IPS-15b (cell line): ENCODE data around the gene CLEC20A.

Source experiments
- H3K27me3 ChIP-seq: one replicate; pipeline ENCODE4 v1.6.1; 2013; ENCODE audit warnings: low read length; ENCODE audit not compliant: control insufficient read depth, insufficient read depth
- H3K36me3 ChIP-seq: one replicate; pipeline ENCODE4 v1.6.1; 2013; ENCODE audit warnings: low read length; ENCODE audit not compliant: control insufficient read depth, insufficient read depth
- H3K4me1 ChIP-seq: one replicate; pipeline ENCODE4 v1.6.1; 2013; ENCODE audit warnings: mild to moderate bottlenecking, low read length; ENCODE audit not compliant: control insufficient read depth, insufficient read depth
- H3K4me3 ChIP-seq: one replicate; pipeline ENCODE4 v1.5.1; 2013; ENCODE audit warnings: low read depth, low read length
- H3K9ac ChIP-seq: one replicate; pipeline ENCODE4 v1.6.1; 2013; ENCODE audit warnings: low read depth, mild to moderate bottlenecking, low read length
- H3K9me3 ChIP-seq: one replicate; pipeline ENCODE4 v1.6.1; 2013; ENCODE audit warnings: mild to moderate bottlenecking, low read length; ENCODE audit not compliant: control insufficient read depth, insufficient read depth

CLEC20A gene

GRCh38 chr1:178527117-178527516 is 30.4 kb upstream of the CLEC20A start:
- no peaks in the 10 kb centered on the region for H3K9me3 ChIP-seq
- no peaks in the 10 kb centered on the region for H3K27me3 ChIP-seq
- no peak overlapping the region for H3K9ac ChIP-seq

DNA sequence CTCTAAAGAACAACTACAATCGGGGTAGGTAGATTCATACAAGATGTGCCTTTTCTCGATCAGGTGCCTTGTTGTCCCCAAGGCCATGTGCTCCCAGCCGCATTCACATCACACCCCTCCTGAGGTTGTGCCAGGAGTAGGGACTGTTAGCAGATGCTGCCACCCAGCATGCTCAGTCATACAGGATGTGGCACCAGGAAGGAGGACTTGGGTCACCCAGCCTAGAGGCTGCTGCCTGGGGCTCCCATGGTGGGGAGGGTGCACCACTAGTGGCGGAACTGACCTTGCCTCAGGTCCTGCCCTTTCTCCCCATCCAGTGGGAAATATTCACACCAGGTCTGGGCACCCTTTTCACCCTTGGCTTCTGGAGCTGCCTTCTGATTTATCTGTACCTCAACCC is 24.5 kb upstream of the CLEC20A start:
- Histone ChIP-seq H3K36me3 (no peaks in the 10 kb centered on the region), H3K9me3 (no peaks in the 10 kb centered on the region), H3K4me1 (no peaks in the 10 kb centered on the region), H3K9ac (no peak overlapping the region), H3K4me3 (no peak overlapping the region), H3K27me3 (no peaks in the 10 kb centered on the region)

More at GRCh38 chr1:178527117-178527516, 30.4 kb upstream of the CLEC20A start:
- H3K4me1 ChIP-seq, result no peaks in the 10 kb centered on the region
- no peak overlapping the region for H3K4me3 ChIP-seq
- H3K36me3 ChIP-seq, result no peaks in the 10 kb centered on the region

GRCh38 chr1:178520803-178521202 is 24.0 kb upstream of the CLEC20A start:
- H3K4me3 ChIP-seq, result no peak overlapping the region
- H3K36me3 ChIP-seq, result no peaks in the 10 kb centered on the region
- no peaks in the 10 kb centered on the region for H3K27me3 ChIP-seq
- no peaks in the 10 kb centered on the region for H3K9me3 ChIP-seq
- H3K9ac ChIP-seq, result no peak overlapping the region
- no peaks in the 10 kb centered on the region for H3K4me1 ChIP-seq

DNA sequence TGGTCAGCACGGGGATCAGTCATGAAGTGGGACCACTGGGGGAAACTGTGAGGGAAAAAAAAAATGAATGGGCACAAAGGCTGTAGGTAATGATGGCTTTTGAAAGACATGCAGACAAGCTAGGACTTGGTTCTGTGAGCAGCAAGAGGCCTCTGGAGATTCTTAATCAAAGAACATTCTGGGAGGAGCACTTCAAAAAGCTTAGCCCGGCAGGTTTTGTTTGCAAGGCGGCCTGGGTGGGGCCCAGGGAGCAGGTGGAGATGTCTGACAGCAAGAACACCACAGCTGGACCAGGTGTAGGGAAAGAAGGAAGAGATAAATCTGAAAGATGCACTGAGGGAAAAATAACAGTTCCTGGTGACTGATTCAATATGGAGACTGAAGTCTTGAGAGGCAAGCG is 22.1 kb upstream of the CLEC20A start:
- Histone ChIP-seq H3K4me1 (no peaks in the 10 kb centered on the region), H3K9me3 (no peaks in the 10 kb centered on the region), H3K9ac (no peak overlapping the region), H3K27me3 (no peaks in the 10 kb centered on the region), H3K36me3 (no peaks in the 10 kb centered on the region), H3K4me3 (no peak overlapping the region)

- no peak overlapping the region for H3K4me3 ChIP-seq
- no peaks in the 10 kb centered on the region for H3K4me1 ChIP-seq
- H3K36me3 ChIP-seq, result no peaks in the 10 kb centered on the region
- no peaks in the 10 kb centered on the region for H3K9me3 ChIP-seq
- H3K9ac ChIP-seq, result no peak overlapping the region
- no peaks in the 10 kb centered on the region for H3K27me3 ChIP-seq
These were observed 19.3 kb upstream of the CLEC20A start for GRCh38 chr1:178516110-178516509.

GRCh38 chr1:178513278-178513983 is 16.7 kb upstream of the CLEC20A start:
- H3K4me3 ChIP-seq, result no peak overlapping the region
- no peak overlapping the region for H3K9ac ChIP-seq
- H3K4me1 ChIP-seq, result no peaks in the 10 kb centered on the region
- H3K27me3 ChIP-seq, result no peaks in the 10 kb centered on the region
- no peaks in the 10 kb centered on the region for H3K36me3 ChIP-seq
- no peaks in the 10 kb centered on the region for H3K9me3 ChIP-seq

- no peaks in the 10 kb centered on the region for H3K36me3 ChIP-seq
These were observed 16.0 kb upstream of the CLEC20A start, which contains the start of gene TEX35 for GRCh38 chr1:178512566-178513277. Gene TEX35 (plus strand): TSS chr1:178513109. CDS start chr1:178513189, 80 bp downstream.

GRCh38 chr1:178510155-178510554 is 13.4 kb upstream of the CLEC20A start:
- no peak overlapping the region for H3K9ac ChIP-seq
- H3K27me3 ChIP-seq, result no peaks in the 10 kb centered on the region
- H3K4me3 ChIP-seq, result no peak overlapping the region
- H3K9me3 ChIP-seq, result no peaks in the 10 kb centered on the region
- no peaks in the 10 kb centered on the region for H3K4me1 ChIP-seq
- no peaks in the 10 kb centered on the region for H3K36me3 ChIP-seq

More at GRCh38 chr1:178512566-178513277, 16.0 kb upstream of the CLEC20A start, which contains the start of gene TEX35:
- Histone ChIP-seq H3K4me1 (no peaks in the 10 kb centered on the region), H3K4me3 (no peak within 1 kb of the TSS), H3K9ac (no peak within 1 kb of the TSS), H3K9me3 (no peaks in the 10 kb centered on the region), H3K27me3 (no peaks in the 10 kb centered on the region)

DNA sequence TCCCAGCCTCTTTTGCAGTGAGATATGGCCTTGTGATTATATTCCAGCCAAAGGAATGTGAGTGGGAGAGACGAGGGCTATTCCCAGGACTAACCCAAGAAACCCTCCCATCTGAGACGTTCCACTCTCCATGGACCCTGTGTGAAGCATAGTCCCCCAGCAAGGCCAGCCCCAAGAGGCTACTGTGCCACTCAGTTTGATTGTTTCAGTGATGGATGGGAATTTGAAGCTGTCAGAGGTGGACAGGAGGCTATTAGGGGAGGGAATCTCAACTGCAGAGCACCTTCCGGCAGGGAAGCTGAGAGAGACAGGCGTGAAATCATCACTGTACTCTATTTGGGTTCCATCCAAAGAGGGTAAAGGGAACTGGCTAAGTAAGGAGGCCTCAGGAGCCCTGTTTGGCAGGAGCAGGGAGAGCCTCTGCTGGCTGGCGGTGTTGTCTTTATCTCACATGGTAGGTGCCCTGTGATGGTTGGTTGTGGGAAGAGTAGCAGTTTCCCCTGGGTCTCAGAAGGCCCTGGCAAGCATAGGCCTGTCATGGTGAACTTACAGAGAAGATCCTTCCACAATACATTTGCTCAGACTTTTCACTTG is 12.7 kb upstream of the CLEC20A start:
- Histone ChIP-seq H3K27me3 (no peaks in the 10 kb centered on the region), H3K9me3 (no peaks in the 10 kb centered on the region), H3K4me3 (no peak overlapping the region), H3K9ac (no peak overlapping the region), H3K36me3 (no peaks in the 10 kb centered on the region), H3K4me1 (no peaks in the 10 kb centered on the region)

GRCh38 chr1:178506669-178507068 is 9.9 kb upstream of the CLEC20A start:
- no peaks in the 10 kb centered on the region for H3K27me3 ChIP-seq
- H3K36me3 ChIP-seq, result no peaks in the 10 kb centered on the region
- H3K4me3 ChIP-seq, result no peak overlapping the region
- no peaks in the 10 kb centered on the region for H3K4me1 ChIP-seq
- no peaks in the 10 kb centered on the region for H3K9me3 ChIP-seq
- H3K9ac ChIP-seq, result no peak overlapping the region

DNA sequence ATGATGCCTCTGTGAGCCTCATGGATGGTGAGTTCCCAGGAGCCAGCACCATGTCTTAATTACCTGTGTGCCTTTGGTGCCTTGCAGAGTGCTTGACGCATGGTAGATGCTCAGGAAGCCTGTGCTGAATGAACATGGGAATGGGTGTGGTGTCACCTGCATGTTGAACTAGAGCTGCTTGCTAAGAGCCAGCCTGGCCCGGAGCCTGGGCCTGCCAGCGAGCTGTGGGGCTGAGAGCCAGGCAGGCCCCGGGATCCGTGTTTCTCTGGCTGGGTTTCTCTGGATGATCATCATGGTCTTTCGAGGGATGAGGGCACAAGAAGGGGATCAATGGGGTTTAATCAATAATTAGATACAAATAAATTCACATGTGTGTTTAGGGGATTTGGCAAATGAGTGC is 9.4 kb upstream of the CLEC20A start:
- H3K4me3 ChIP-seq, result no peak overlapping the region
- no peaks in the 10 kb centered on the region for H3K36me3 ChIP-seq
- H3K9ac ChIP-seq, result no peak overlapping the region
- no peaks in the 10 kb centered on the region for H3K4me1 ChIP-seq
- no peaks in the 10 kb centered on the region for H3K9me3 ChIP-seq
- no peaks in the 10 kb centered on the region for H3K27me3 ChIP-seq

- Histone ChIP-seq H3K9me3 (no peaks in the 10 kb centered on the region), H3K36me3 (no peaks in the 10 kb centered on the region), H3K9ac (no peak overlapping the region)
These were observed 7.5 kb upstream of the CLEC20A start for GRCh38 chr1:178504286-178504685.

More at GRCh38 chr1:178504286-178504685, 7.5 kb upstream of the CLEC20A start:
- H3K27me3 ChIP-seq, result no peaks in the 10 kb centered on the region
- H3K4me3 ChIP-seq, result no peak overlapping the region
- H3K4me1 ChIP-seq, result no peaks in the 10 kb centered on the region
